Ovary (tissue), 9 donors: Measurements from ENCODE around the gene APBB1IP. TPM values are rescaled to one million over a fixed set of nuclear protein-coding genes. Genes with fewer than 3 reads are reported as not detected.

Source experiments
- DNase-seq, 5 donors: peaks; one replicate each; pipeline ENCODE4 v3.0.0-alpha.2; 2019 to 2020
- H3K27ac ChIP-seq, 2 donors: fragments of 200-600 bp; one replicate each; pipeline versions ENCODE4 v1.5.1 to v1.8.0; 2019 to 2022
- H3K27me3 ChIP-seq: fragments of 200-600 bp; one replicate; pipeline ENCODE4 v1.8.0; 2022
- H3K36me3 ChIP-seq: fragments of 200-600 bp; sonication (generic); one replicate; pipeline ENCODE4 v1.5.1; 2019
- H3K4me1 ChIP-seq: one replicate; pipeline ENCODE4 v1.8.1; 2013; ENCODE audit warnings: mild to moderate bottlenecking, moderate library complexity; ENCODE audit not compliant: insufficient read depth
- H3K4me3 ChIP-seq: fragments of 200-600 bp; sonication (generic); one replicate; pipeline ENCODE4 v1.5.1; 2017
- H3K9me3 ChIP-seq, 2 donors: fragments of 200-600 bp in 1 of 2; sonication (generic) in 1 of 2; one replicate each; pipeline versions ENCODE4 v1.5.1 to v1.8.1; 2013 to 2019; ENCODE audit warnings: mild to moderate bottlenecking in 1 of 2, moderate library complexity in 1 of 2
- CTCF ChIP-seq, 3 donors: fragments of 450-650 bp in 2 of 3; fragments of 200-600 bp in 1 of 3; IDR thresholded peaks; one replicate each; pipeline versions ENCODE4 v1.5.1 to v1.8.0; 2016 to 2022; ENCODE audit warnings: antibody characterized with exemption in 3 of 3, mild to moderate bottlenecking in 1 of 3
- EP300 ChIP-seq: sonication (generic); formaldehyde crosslinking; IDR thresholded peaks from one replicate; pipeline ENCODE4 v1.6.1; 2017; ENCODE audit warnings: antibody characterized with exemption
- POLR2A ChIP-seq: fragments of 450-650 bp; IDR thresholded peaks from one replicate; pipeline ENCODE4 v1.6.1; 2017; ENCODE audit warnings: antibody characterized with exemption, mild to moderate bottlenecking, moderate library complexity
- WGBS, 3 donors: extraction: QIAGEN DNeasy Blood & Tissue Kit in 1 of 3; methylation state at CpG; one replicate each; pipeline versions ENCODE4 v1.1.5 to v1.1.7; 2013 to 2017; 5-methylcytosine and 5-hydroxymethylcytosine counted together
- intact Hi-C, 4 donors: fragments of 100-400 bp; cut with DNase I; formaldehyde crosslinking; loops; one replicate each; pipeline versions ENCODE4 v1.11.0 to v1.15.1; 2022 to 2023
- polyA plus RNA-seq, 2 donors: library from polyadenylated mRNA; stranded (reverse); fragments of 200-250 nt in 1 of 2; fragments of 350-450 nt in 1 of 2; fragmentation: Illumina TruSeq in 1 of 2; extraction: RNeasy Lipid Tissue Mini Kit (QIAGEN cat#74804) in 1 of 2; gene quantifications; one replicate each; pipeline ENCODE4 v1.2.3, GENCODE V29; 2013 to 2014
- total RNA-seq, 7 donors: library from RNA; depleted of rRNA in 2 of 7; stranded (reverse); fragments of >200 nt in 2 of 7; fragmentation: NEBNext Ultra II Directional in 3 of 7; extraction: Animal tissue kit (Norgen Biotek cat#: 25700) in 3 of 7; gene quantifications; one replicate each; pipeline versions ENCODE4 v1.1.0 to v1.2.4, GENCODE V29; 2016 to 2023
- donor health status: DM: no; HTN: no; CAD: no; lungs with moderate emphysema.
- donor health status: DM: no; HTN: no; CAD: no.
- donor health status: Bipolar disorder and iron deficiency.
- donor health status: DM: yes; HTN: yes; CAD: no.
- donor health status: DM: no; HTN: no; CAD: no.
- donor health status: DM: yes; HTN: yes; CAD: no.

Gene APBB1IP
- total and polyA plus RNA-seq, 9 donors, result 0.64 to 10.2 (median 1.8) TPM

- Histone ChIP-seq H3K4me3 (no peak overlapping the region), H3K27me3 (no peaks in the 10 kb centered on the region), H3K27ac (no peak overlapping the region), H3K4me1 (no peaks in the 10 kb centered on the region), H3K9me3 (no peaks in the 10 kb centered on the region), H3K36me3 (no peaks in the 10 kb centered on the region)
- intact Hi-C loops, result no loop called here
- WGBS, 3 donors, result 60 to 77% (median 70%) methylated on average over 2 of the region's 2 CpGs
- TF ChIP-seq CTCF (IDR thresholded peaks at IDR 0.05), result no peak
- TF ChIP-seq POLR2A, result no peak
- no peak for TF ChIP-seq EP300
- DNase-seq, result no peak
These were observed 24.8 kb upstream of the APBB1IP start for GRCh38 chr10:26413375-26413774.

DNA sequence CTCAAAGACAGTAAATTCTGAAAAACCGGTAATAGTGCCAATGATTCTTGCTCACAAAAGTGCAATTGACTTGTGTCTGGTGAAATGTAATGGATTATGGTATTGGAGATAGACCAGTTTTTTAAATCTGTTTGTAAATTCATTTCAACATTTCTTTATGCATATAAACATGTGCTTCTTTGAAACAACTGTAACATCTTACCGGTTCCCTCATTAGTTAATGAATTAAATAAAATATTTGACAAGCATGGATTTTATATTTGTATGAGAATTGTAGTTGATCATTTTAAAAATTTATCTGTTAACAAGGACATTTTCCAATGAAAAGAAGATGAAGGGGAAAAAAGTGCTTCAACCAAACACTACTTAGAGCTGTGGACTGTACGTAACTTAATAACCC is 21.0 kb upstream of the APBB1IP start:
- H3K9me3 ChIP-seq, result no peaks in the 10 kb centered on the region
- no peak overlapping the region for H3K27ac ChIP-seq
- no peak overlapping the region for H3K4me3 ChIP-seq
- WGBS, 3 donors, result 54 to 71% (median 60%) methylated on average over 3 of the region's 3 CpGs
- no peaks in the 10 kb centered on the region for H3K27me3 ChIP-seq
- no peaks in the 10 kb centered on the region for H3K36me3 ChIP-seq
- no peaks in the 10 kb centered on the region for H3K4me1 ChIP-seq
- no peak for DNase-seq
- TF ChIP-seq EP300, result no peak
- no peak for TF ChIP-seq CTCF (IDR thresholded peaks at IDR 0.05)
- no peak for TF ChIP-seq POLR2A
- intact Hi-C loops, result no loop called here

DNA sequence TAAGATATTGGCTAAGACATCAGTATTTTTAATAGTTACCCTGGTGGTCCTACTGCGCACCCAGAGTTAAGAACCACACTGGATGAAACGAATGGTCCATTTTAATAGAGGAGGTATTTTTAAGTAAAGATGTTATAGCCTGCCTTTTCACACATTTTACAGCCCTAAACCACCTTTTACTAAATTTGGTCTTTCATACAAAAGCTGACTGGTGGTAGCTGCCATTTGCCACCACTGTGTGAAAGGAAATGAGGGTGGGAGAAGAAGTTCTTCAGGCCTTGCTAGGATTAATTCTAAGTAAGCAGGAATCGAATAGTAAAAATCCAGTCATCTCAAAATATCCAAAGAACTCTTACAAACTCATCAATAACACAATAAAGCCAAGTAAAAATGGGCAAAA is 15.2 kb upstream of the APBB1IP start:
- Histone ChIP-seq H3K36me3 (no peaks in the 10 kb centered on the region), H3K27me3 (no peaks in the 10 kb centered on the region), H3K4me3 (no peak overlapping the region), H3K9me3 (no peaks in the 10 kb centered on the region), H3K4me1 (no peaks in the 10 kb centered on the region), H3K27ac (no peak overlapping the region)
- TF ChIP-seq CTCF (IDR thresholded peaks at IDR 0.05), result no peak
- TF ChIP-seq EP300, result no peak
- no peak for TF ChIP-seq POLR2A
- 62 to 67% (median 63%) methylated on average over 3 of the region's 3 CpGs for WGBS, 3 donors
- DNase-seq, result no peak
- intact Hi-C loops, result no loop called here

DNA sequence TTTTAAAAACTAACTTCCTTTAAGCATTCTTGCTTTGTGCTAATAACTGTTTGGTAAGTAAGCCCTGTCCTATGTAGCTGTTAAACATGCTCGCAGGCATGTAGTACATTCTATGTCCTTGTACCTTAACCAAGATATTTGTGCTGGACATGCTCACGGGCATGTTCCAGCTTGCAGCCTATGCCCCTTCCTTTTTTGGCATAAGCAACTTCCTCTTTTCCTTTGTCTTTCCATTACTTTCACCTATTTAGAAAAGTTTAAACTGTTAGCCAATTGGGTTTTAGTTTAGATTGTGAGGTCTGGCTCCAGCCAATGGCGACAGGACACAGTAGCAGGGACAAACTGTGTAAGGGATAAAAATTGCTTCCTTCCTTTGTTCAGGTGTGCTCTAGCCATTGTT is 14.4 kb upstream of the APBB1IP start:
- Histone ChIP-seq H3K27me3 (no peaks in the 10 kb centered on the region), H3K4me1 (no peaks in the 10 kb centered on the region), H3K27ac (no peak overlapping the region), H3K36me3 (no peaks in the 10 kb centered on the region), H3K4me3 (no peak overlapping the region), H3K9me3 (no peaks in the 10 kb centered on the region)
- WGBS, 3 donors, result 76 to 84% (median 80%) methylated on average over 3 of the region's 3 CpGs
- intact Hi-C loops, result no loop called here
- no peak for TF ChIP-seq EP300
- TF ChIP-seq POLR2A, result no peak
- TF ChIP-seq CTCF (IDR thresholded peaks at IDR 0.05), result no peak
- no peak for DNase-seq
